Stimulated activated naive CD8-positive, alpha-beta T cell treated with anti-CD3 and anti-CD28 coated beads, Interleukin-15, Interleukin-2, amounts not matched to agents 100 ng/mL and 50 ng/mL, for 24 hours (primary cell): ENCODE results near the gene ZNF280B.
"Not testable (repeated sequence)": the region's sequence is repeated elsewhere in the genome, so short reads cannot be mapped to it uniquely, and the experiment has no call there.

Experiments used
- H3K27ac Mint-ChIP-seq: one replicate; pipeline ENCODE4 v1.8.0; 2021; ENCODE audit warnings: mild to moderate bottlenecking, mixed read lengths
- H3K27me3 Mint-ChIP-seq: one replicate; pipeline ENCODE4 v1.8.0; 2021; ENCODE audit warnings: mixed read lengths
- H3K36me3 Mint-ChIP-seq: one replicate; pipeline ENCODE4 v1.8.0; 2021; ENCODE audit warnings: low read depth, mixed read lengths
- H3K4me1 Mint-ChIP-seq: one replicate; pipeline ENCODE4 v1.8.0; 2021; ENCODE audit warnings: low read depth, mixed read lengths
- H3K4me3 Mint-ChIP-seq: one replicate; pipeline ENCODE4 v1.8.0; 2021; ENCODE audit warnings: mild to moderate bottlenecking, mixed read lengths
- H3K9me3 Mint-ChIP-seq: one replicate; pipeline ENCODE4 v1.8.0; 2021; ENCODE audit warnings: mixed read lengths

Gene ZNF280B

GRCh38 chr22:22452211-22452610 is 56.3 kb downstream of the ZNF280B start:
- Mint-ChIP-seq H3K4me3 (no peak overlapping the region), H3K4me1 (peaks cover 10% of the 10 kb centered on the region), H3K27me3 (peaks cover 27% of the 10 kb centered on the region)

GRCh38 chr22:22450343-22450839 is 58.2 kb downstream of the ZNF280B start:
- Mint-ChIP-seq H3K4me3 (no peak overlapping the region), H3K27ac (no peak overlapping the region), H3K9me3 (peaks cover 17% of the 10 kb centered on the region), H3K36me3 (no peaks in the 10 kb centered on the region), H3K27me3 (peaks cover 40% of the 10 kb centered on the region), H3K4me1 (peaks cover 10% of the 10 kb centered on the region)

More at GRCh38 chr22:22452211-22452610, 56.3 kb downstream of the ZNF280B start:
- H3K36me3 Mint-ChIP-seq, result no peaks in the 10 kb centered on the region
- peaks cover 17% of the 10 kb centered on the region for H3K9me3 Mint-ChIP-seq
- no peak overlapping the region for H3K27ac Mint-ChIP-seq

GRCh38 chr22:22449819-22450218 is 58.7 kb downstream of the ZNF280B start:
- H3K27me3 Mint-ChIP-seq, result peaks cover 41% of the 10 kb centered on the region
- peaks cover 10% of the 10 kb centered on the region for H3K4me1 Mint-ChIP-seq
- H3K4me3 Mint-ChIP-seq, result no peak overlapping the region
- no peaks in the 10 kb centered on the region for H3K36me3 Mint-ChIP-seq
- peaks cover 17% of the 10 kb centered on the region for H3K9me3 Mint-ChIP-seq
- H3K27ac Mint-ChIP-seq, result no peak overlapping the region

GRCh38 chr22:22446517-22446916 is 62.0 kb downstream of the ZNF280B start:
- no peaks in the 10 kb centered on the region for H3K36me3 Mint-ChIP-seq
- H3K9me3 Mint-ChIP-seq, result no peaks in the 10 kb centered on the region
- no peak overlapping the region for H3K27ac Mint-ChIP-seq
- peaks cover 34% of the 10 kb centered on the region for H3K27me3 Mint-ChIP-seq
- no peak overlapping the region for H3K4me3 Mint-ChIP-seq
- H3K4me1 Mint-ChIP-seq, result peaks cover 10% of the 10 kb centered on the region

- H3K4me3 Mint-ChIP-seq, H3K27ac Mint-ChIP-seq, H3K4me1 Mint-ChIP-seq, H3K36me3 Mint-ChIP-seq, H3K9me3 Mint-ChIP-seq: not testable (repeated sequence)
- peaks cover 41% of the 10 kb centered on the region for H3K27me3 Mint-ChIP-seq
Observed at GRCh38 chr22:22444007-22444589, 64.4 kb downstream of the ZNF280B start.

- Mint-ChIP-seq H3K27me3 (peaks cover 41% of the 10 kb centered on the region), H3K4me1 (no peaks in the 10 kb centered on the region), H3K27ac (no peak overlapping the region), H3K36me3 (no peaks in the 10 kb centered on the region), H3K4me3 (no peak overlapping the region), H3K9me3 (no peaks in the 10 kb centered on the region)
Observed at GRCh38 chr22:22442928-22443709, 65.4 kb downstream of the ZNF280B start.

- H3K4me1 Mint-ChIP-seq, H3K4me3 Mint-ChIP-seq, H3K9me3 Mint-ChIP-seq, H3K36me3 Mint-ChIP-seq, H3K27ac Mint-ChIP-seq: not testable (repeated sequence)
- H3K27me3 Mint-ChIP-seq, result peaks cover 46% of the 10 kb centered on the region
Observed at GRCh38 chr22:22441626-22442025, 66.9 kb downstream of the ZNF280B start.

- H3K27me3 Mint-ChIP-seq, result peaks cover 36% of the 10 kb centered on the region
- no peaks in the 10 kb centered on the region for H3K4me1 Mint-ChIP-seq
- H3K9me3 Mint-ChIP-seq, result no peaks in the 10 kb centered on the region
- H3K4me3 Mint-ChIP-seq, result no peak overlapping the region
- H3K27ac Mint-ChIP-seq, result no peak overlapping the region
- H3K36me3 Mint-ChIP-seq, result no peaks in the 10 kb centered on the region
Observed at GRCh38 chr22:22440188-22440587, 68.4 kb downstream of the ZNF280B start.
